ENCODE results near the gene VSNL1. TPM values are rescaled to one million over a fixed set of nuclear protein-coding genes. Genes with fewer than 3 reads are reported as not detected.

VSNL1 gene
- total RNA-seq, 1 donor from 2014 or later = not detected

DNA sequence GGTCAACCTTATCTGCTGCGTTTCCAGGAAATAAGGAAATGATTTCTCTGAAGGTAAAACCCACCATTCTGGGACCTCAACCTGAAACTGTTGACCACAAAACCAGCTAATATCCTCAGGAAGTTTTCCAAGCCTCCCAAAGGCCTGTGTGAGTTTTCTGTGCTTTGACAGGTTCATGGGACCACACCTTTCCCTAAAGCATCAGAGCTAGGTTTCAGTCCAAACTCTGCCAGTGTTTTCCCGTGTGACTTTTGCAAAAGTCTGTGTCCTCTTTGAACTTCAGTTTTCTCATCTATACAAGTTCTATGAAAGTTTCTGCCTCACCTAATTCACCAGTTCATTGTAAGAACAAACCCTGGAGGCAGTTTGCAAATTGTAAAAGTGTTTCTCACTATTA lies 39.8 kb downstream of the VSNL1 start:
- Mint-ChIP-seq H3K36me3 (ENCODE audit: low read depth) (no peaks in the 10 kb centered on the region), H3K27ac (no peak overlapping the region)
- intact Hi-C loops (cut with micrococcal nuclease) = no loop called here

DNA sequence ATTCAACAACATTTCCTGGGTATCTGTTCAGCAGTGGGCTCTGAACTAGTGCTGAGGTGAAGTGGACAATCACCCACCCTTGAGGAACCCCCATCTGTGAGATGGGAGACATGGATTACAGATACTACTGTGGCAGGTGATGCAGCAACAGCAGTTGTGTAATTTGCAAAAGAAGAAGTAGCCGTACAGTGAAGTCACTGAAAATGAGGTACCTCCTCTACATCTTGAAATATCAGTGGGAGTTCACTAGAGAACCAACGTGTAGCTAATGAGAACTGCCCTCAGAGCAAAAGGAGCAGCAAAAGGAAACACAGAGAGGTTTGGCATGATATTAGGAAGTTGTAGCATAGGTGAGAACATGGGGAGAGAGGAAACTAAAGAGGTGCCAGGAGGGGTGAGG lies 41.3 kb downstream of the VSNL1 start:
- DNase-seq = peak; percentile 17
- intact Hi-C loops (cut with micrococcal nuclease) = no loop called here
- Mint-ChIP-seq H3K4me3 (no peak overlapping the region), H3K27ac (no peak overlapping the region), H3K9me3 (no peaks in the 10 kb centered on the region), H3K36me3 (ENCODE audit: low read depth) (no peaks in the 10 kb centered on the region), H3K27me3 (no peaks in the 10 kb centered on the region), H3K4me1 (peaks cover 10% of the 10 kb centered on the region)

More for the DNA sequence above, 39.8 kb downstream of the VSNL1 start:
- DNase-seq = peak; percentile 14
- Mint-ChIP-seq H3K4me1 (peaks cover 10% of the 10 kb centered on the region), H3K4me3 (no peak overlapping the region), H3K9me3 (no peaks in the 10 kb centered on the region), H3K27me3 (no peaks in the 10 kb centered on the region)

DNA sequence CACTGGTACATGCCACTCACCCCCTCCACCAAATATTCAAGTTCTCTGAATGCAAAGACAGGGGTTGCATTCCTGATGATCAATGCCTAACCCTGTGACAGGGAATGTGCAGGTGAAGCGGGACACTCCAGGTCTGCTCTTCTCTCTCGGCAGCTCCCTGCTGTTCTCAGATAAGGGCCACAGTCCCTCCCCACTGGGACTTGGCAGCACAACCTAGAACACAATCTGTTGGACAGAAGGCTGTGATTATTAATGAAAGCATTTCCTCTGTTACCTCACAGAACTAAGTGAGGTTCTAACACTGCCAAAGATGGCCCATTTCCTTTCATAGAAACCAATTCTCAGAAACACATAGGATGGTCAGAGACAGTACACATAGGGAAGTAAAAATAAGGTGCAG lies 42.7 kb downstream of the VSNL1 start:
- H3K27ac Mint-ChIP-seq = no peak overlapping the region
- no peaks in the 10 kb centered on the region for H3K27me3 Mint-ChIP-seq
- peak; percentile 34 for DNase-seq
- H3K9me3 Mint-ChIP-seq = no peaks in the 10 kb centered on the region
- intact Hi-C loops (cut with micrococcal nuclease) = no loop called here
- no peaks in the 10 kb centered on the region for H3K36me3 Mint-ChIP-seq (ENCODE audit: low read depth)
- peaks cover 9% of the 10 kb centered on the region for H3K4me1 Mint-ChIP-seq
- no peak overlapping the region for H3K4me3 Mint-ChIP-seq

DNA sequence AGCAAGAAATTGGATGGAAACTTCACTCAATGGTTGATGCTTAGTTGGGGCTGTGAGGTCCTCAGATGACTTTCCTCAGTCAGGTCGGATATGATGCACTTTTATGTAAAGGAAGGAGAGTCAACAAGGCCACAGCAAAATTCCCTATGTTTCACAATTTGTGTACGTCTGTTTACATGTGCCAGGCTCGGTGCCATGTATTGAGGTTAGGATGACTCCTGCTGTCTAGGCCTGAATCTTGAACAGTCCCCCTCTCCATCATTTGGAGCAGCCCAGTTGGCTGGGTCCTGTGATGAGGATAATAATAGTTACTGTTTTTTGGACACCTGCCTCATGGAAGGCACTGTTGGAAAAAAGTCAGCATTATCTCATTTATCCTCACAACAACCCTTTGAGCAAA lies 43.1 kb downstream of the VSNL1 start:
- Mint-ChIP-seq H3K4me1 (peaks cover 8% of the 10 kb centered on the region), H3K27ac (no peak overlapping the region), H3K36me3 (ENCODE audit: low read depth) (no peaks in the 10 kb centered on the region), H3K4me3 (no peak overlapping the region), H3K9me3 (no peaks in the 10 kb centered on the region), H3K27me3 (no peaks in the 10 kb centered on the region)
- intact Hi-C loops (cut with micrococcal nuclease) = no loop called here
- peak; percentile 27 for DNase-seq

DNA sequence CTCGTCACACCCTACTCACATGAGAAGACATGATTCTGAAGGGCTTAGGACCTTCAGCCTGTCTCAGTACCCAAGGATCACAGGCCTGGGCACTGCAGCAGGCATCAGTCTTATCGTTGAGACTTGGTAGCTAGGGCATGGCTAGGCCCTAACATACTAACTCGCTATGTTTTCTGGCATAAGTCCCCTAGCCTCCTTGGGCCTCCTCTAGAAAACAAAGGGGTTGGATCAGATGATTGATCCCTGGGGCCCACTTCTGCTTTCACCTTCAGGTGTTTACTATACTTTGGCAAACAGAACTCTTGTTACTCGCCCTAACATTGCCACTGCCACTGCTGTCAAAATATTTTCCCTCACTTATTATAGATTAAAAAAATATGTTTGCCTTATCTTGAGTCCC lies 44.2 kb downstream of the VSNL1 start:
- H3K4me3 Mint-ChIP-seq = no peak overlapping the region
- no peaks in the 10 kb centered on the region for H3K9me3 Mint-ChIP-seq
- DNase-seq = peak; percentile 31
- intact Hi-C loops (cut with micrococcal nuclease) = no loop called here
- peaks cover 2% of the 10 kb centered on the region for H3K4me1 Mint-ChIP-seq
- H3K27me3 Mint-ChIP-seq = no peaks in the 10 kb centered on the region
- no peaks in the 10 kb centered on the region for H3K36me3 Mint-ChIP-seq (ENCODE audit: low read depth)
- H3K27ac Mint-ChIP-seq = no peak overlapping the region

DNA sequence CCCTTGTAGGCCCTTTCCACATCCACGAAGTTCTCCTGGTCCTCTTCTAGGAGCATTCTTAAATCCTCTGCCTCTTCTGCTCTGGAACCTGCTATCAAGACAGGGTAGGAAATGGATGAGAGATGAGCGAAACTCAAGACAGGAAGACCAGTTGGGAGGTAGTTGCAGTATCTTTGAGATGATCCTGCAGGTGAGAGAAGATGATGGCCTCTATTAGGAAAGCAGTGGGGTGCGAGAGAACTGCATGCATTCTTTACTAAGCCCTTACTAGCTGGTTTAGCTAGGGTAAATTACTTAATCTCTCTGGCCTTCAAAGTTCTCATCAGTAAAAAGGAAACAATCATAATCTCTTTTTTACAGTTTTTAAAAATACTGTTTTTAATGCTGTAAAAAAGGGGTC lies 47.0 kb downstream of the VSNL1 start:
- H3K27ac Mint-ChIP-seq = no peak overlapping the region
- no peaks in the 10 kb centered on the region for H3K4me1 Mint-ChIP-seq
- H3K4me3 Mint-ChIP-seq = no peak overlapping the region
- intact Hi-C loops (cut with micrococcal nuclease) = no loop called here
- no peaks in the 10 kb centered on the region for H3K36me3 Mint-ChIP-seq (ENCODE audit: low read depth)
- no peak for DNase-seq
- no peaks in the 10 kb centered on the region for H3K9me3 Mint-ChIP-seq
- peaks cover 4% of the 10 kb centered on the region for H3K27me3 Mint-ChIP-seq

DNA sequence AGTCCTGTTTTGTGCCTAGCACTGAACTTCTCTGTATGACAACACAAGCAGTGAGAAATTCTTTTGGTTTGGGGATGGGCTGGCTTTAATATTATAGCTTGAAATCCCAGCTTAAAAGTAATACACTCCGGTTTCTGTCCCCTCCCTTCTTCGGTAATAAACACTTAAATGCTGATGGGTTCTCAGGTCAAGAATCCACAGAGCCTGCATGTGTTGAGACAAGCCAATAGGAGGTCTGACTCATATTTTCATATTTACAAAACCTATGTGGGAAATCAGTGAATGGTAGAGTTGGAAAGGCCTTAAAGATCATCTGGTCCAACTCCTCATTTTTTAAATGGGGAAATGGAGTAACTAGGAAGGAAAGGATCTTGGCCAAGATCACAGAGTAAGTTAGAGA lies 47.5 kb downstream of the VSNL1 start:
- Mint-ChIP-seq H3K9me3 (no peaks in the 10 kb centered on the region), H3K36me3 (ENCODE audit: low read depth) (no peaks in the 10 kb centered on the region), H3K4me3 (no peak overlapping the region), H3K4me1 (no peaks in the 10 kb centered on the region), H3K27me3 (peaks cover 4% of the 10 kb centered on the region), H3K27ac (no peak overlapping the region)
- intact Hi-C loops (cut with micrococcal nuclease) = no loop called here
- DNase-seq = no peak

DNA sequence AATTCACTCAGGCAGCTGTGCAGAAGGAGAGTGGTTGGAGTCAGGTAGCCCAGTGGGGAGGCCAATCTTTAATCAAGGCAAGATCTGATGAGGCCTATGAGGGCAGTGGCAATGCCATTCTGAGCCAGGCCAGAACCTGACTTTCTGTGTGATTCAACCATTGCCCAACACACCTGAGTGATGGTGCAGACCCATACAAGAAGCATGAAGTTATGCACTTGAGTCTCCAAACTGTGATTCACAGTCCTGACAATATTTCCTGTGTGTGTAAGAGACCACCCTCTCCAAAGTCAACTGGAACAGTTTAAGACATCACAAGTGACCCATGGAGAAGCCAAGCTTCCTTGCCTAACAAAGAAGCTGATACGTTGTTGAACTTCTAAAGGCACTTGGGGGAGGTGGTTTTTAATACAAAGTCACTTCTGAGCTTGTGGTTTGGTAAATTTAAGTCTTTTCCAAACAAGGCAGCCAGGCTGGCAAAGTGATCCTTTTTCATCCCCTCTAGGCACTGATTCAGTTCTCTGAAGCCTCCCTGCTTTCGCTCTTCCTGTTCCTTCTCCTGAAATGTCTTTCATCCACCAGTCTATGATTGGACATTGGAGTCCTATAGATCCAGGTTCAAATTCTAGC lies 49.0 kb downstream of the VSNL1 start:
- Mint-ChIP-seq H3K27me3 (peaks cover 6% of the 10 kb centered on the region), H3K36me3 (ENCODE audit: low read depth) (no peaks in the 10 kb centered on the region), H3K9me3 (no peaks in the 10 kb centered on the region), H3K4me1 (no peaks in the 10 kb centered on the region), H3K27ac (no peak overlapping the region), H3K4me3 (no peak overlapping the region)
- DNase-seq = no peak
- intact Hi-C loops (cut with micrococcal nuclease) = no loop called here

DNA sequence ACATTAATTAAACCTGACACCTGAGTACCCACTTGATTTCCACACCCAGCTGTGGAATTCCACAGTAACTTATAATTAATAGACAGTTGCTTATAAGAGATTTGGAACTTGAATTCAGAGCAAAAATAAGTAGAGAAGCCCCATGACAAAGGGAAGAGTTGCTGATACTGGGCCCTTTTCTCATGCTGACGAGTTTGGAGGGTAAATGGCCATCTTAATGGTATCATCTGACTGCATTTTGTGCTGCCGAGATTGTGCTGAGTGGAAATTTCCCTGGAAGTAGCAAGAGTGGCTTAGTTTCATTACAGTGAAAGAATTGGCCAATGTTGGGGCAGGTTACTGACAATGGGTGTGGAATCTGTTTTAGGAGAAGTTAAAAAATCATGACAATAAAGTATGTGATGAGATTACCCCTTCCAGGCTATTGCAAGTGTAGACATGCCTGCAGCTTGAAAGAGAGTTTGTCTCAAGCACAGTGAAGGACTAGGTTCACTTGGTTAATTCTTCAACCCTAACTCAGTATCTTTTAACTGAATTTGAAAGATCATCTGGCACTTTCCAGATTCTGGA lies 49.9 kb downstream of the VSNL1 start:
- peaks cover 6% of the 10 kb centered on the region for H3K27me3 Mint-ChIP-seq
- intact Hi-C loops (cut with micrococcal nuclease) = no loop called here
- no peak overlapping the region for H3K4me3 Mint-ChIP-seq
- H3K27ac Mint-ChIP-seq = no peak overlapping the region
- no peaks in the 10 kb centered on the region for H3K4me1 Mint-ChIP-seq
- no peaks in the 10 kb centered on the region for H3K36me3 Mint-ChIP-seq (ENCODE audit: low read depth)
- DNase-seq = no peak
- no peaks in the 10 kb centered on the region for H3K9me3 Mint-ChIP-seq

DNA sequence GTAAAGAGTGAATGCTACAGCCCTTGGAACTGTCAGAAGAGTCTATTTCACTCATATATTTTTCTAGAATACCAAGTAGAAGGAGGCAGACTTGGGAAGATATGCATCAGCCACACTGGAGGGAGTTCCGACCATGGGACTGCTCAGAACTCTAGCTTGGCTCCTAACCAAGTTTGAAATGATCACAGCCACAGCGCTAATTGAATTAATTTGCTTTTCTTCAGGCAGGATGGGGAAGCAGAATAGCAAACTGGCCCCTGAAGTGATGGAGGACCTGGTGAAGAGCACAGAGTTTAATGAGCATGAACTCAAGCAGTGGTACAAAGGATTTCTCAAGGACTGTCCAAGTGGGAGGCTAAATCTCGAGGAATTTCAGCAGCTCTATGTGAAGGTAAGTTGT lies 51.4 kb downstream of the VSNL1 start:
- Mint-ChIP-seq H3K4me3 (no peak overlapping the region), H3K27me3 (peaks cover 10% of the 10 kb centered on the region), H3K27ac (no peak overlapping the region), H3K4me1 (no peaks in the 10 kb centered on the region), H3K9me3 (no peaks in the 10 kb centered on the region), H3K36me3 (ENCODE audit: low read depth) (no peaks in the 10 kb centered on the region)
- DNase-seq = no peak
- intact Hi-C loops (cut with micrococcal nuclease) = no loop called here

DNA sequence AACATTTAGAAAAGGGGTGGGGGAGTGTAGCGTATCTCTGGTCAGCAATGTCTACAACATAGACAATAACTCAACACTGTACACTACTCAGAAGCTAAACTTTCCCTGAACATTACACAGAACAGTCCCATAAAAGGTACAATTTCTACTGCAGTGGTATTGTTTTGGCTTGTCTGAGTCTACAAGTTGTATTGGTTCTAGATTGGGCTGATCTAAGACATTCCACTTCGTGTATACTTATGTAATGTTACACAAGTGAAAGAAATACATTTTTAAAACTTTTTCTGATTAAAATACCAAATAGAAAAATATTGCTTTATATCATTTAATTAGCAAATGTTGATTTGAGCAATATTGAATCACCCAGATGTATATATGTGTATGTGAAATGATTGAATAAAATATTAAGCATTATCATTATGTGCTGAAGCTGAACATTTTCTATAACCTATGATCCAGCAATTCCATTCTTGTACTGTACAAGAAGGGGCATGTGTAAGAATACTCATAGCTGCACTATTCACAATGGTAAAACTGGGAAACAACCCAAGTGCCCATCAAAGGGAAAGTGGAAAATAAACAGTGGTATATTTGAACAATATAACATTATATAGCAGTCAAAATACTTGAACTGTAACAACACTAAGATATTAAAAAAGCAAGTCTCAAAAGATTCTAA lies 52.4 kb downstream of the VSNL1 start:
- intact Hi-C loops (cut with micrococcal nuclease) = no loop called here
- H3K4me1 Mint-ChIP-seq = no peaks in the 10 kb centered on the region

DNA sequence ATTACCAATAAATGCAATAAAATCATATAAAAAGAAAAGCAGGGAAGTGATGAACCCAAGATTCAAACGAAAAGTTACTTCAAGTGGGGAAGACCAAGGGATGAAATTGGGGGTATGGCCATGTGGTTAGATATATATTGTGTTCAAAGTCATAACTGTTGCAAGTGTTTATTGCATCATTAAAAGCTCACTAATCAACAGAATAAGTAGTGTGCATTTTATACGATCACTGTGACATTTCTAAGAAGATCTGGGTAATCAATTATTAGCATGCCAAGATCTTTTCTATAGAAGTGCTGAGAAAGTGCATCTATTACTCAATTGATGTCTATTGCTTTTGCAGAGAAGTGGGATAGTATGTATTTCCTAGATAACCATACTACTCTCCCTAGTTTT lies 52.9 kb downstream of the VSNL1 start:
- no peak for DNase-seq
- H3K4me1 Mint-ChIP-seq = no peaks in the 10 kb centered on the region
- H3K36me3 Mint-ChIP-seq (ENCODE audit: low read depth) = no peaks in the 10 kb centered on the region
- H3K9me3 Mint-ChIP-seq = no peaks in the 10 kb centered on the region
- peaks cover 10% of the 10 kb centered on the region for H3K27me3 Mint-ChIP-seq
- no peak overlapping the region for H3K27ac Mint-ChIP-seq
- intact Hi-C loops (cut with micrococcal nuclease) = no loop called here
- H3K4me3 Mint-ChIP-seq = no peak overlapping the region

More for the DNA sequence above, 52.4 kb downstream of the VSNL1 start:
- H3K27ac Mint-ChIP-seq = no peak overlapping the region
- H3K36me3 Mint-ChIP-seq (ENCODE audit: low read depth) = no peaks in the 10 kb centered on the region
- no peaks in the 10 kb centered on the region for H3K9me3 Mint-ChIP-seq
- no peak overlapping the region for H3K4me3 Mint-ChIP-seq
- peaks cover 10% of the 10 kb centered on the region for H3K27me3 Mint-ChIP-seq
- no peak for DNase-seq

DNA sequence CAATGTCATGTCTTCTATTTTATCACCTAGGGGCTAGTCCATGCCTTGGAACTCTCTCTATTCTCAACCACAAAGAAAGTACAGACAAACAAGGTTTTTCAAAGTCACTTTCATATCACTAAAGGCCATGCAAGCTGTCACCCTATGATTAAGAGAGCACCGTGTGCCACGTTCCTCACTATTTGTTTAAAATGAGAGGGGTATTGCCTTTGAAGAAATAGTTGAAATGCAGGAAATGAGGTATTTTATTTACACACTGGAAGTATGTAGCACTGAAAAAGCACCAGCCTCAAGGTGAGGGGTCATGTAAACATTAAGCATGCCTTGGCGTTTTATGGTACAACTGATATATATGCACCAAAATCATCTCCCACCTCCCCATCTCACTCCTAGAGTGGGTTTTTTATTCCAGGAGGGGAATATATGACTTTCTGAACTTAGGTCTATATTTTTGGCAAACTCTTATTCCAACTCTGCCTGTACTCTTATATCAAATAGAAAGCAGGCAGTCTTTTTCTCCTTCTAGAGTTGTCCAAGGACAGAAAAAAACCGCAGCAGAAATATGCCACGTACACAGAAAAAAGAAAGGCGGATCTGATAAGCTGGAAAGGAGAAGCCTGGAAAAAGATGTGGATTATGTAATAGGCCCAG lies 53.5 kb downstream of the VSNL1 start:
- Mint-ChIP-seq H3K27ac (no peak overlapping the region), H3K36me3 (ENCODE audit: low read depth) (no peaks in the 10 kb centered on the region), H3K4me3 (no peak overlapping the region), H3K9me3 (no peaks in the 10 kb centered on the region), H3K27me3 (peaks cover 10% of the 10 kb centered on the region), H3K4me1 (no peaks in the 10 kb centered on the region)
- no peak for DNase-seq
- intact Hi-C loops (cut with micrococcal nuclease) = no loop called here

All from activated CD4-positive, alpha-beta T cell treated with anti-CD3 and anti-CD28 coated beads, Interleukin-2, amount 10 ng/mL, durations not matched to agents 24 days and 14 days (primary cell).